HG02970 (cell line): ENCODE data around the gene LAMC2.

Experiments used
- ATAC-seq: cut with Tn5 transposase; IDR thresholded peaks from one replicate; pipeline ENCODE4 v1.9.1; 2021; ENCODE audit warnings: mild to moderate bottlenecking, moderate library complexity, moderate number of reproducible peaks; ENCODE audit not compliant: unreplicated experiment, low FRiP score

Gene LAMC2

DNA sequence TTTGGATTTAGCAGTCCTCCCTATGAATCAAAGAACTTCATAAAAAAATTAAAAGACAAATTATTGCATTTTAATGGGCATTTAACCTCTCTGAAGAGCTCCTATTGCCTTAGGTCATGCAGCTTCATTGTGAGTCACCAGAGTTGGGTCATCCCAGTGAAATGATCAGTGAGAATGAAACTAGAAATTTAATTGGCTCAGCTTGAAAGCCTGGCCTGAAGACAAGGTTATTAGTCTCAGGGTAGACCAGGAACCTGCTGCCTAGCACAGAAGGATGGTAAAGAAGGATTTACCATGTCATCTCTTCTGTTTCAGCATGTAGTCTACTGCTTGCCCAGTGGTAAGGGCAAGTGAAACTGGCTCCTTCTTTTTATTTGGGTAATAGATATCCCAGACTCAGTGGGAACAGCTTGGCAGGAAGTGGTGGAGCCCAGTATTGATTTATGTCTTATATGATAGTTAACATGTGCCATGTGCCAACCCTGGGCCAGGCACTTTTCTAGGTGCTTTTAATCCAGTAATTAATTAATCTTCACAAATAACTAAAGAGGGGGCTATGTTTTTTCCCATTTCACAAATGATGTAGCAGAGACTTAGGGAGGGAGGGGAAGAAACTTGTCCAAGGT is 23.6 kb downstream of the LAMC2 start:
- no peak for ATAC-seq

DNA sequence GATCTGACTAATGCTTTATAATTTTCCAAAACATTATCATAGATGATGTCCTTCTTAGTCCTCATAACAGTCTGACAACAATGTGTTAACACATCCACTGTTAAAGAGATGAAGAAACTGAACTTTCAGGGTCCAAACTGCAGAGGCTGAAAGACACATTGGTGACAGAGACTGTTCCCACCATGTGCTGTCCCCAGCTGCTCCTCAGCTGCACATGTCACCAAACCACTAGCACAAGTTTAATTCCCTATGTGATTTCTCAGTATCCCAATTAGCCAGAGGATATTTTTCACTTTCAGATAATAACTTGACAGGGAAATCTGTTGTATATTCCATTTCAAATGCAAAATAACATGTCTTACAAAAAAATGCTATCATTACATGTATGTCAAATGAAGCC is 24.6 kb downstream of the LAMC2 start:
- ATAC-seq = no peak

DNA sequence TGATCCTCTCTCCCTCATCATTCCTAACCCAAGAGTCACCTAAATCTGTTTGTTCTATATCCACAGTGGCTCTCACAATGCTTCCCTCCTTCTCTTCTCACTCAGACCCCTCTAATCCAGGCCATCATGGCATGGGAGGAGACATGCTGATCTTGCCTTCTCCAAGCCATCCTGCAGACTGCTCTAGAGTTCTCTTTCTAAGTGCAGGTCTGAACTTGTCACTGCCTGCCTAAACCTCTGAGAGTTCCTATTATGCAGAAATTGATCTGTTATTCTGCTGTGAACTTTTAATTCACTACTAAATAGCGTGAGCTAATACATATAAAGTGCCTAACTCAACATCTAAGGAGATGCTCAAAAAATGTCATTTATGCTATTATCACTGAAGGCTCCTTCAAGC is 26.8 kb downstream of the LAMC2 start:
- ATAC-seq = no peak

GRCh38 chr1:183214021-183214970 is 28.2 kb downstream of the LAMC2 start:
- ATAC-seq = no peak

GRCh38 chr1:183215076-183215720 is 29.1 kb downstream of the LAMC2 start:
- ATAC-seq = no peak

GRCh38 chr1:183215936-183216335 is 29.9 kb downstream of the LAMC2 start:
- ATAC-seq = no peak

DNA sequence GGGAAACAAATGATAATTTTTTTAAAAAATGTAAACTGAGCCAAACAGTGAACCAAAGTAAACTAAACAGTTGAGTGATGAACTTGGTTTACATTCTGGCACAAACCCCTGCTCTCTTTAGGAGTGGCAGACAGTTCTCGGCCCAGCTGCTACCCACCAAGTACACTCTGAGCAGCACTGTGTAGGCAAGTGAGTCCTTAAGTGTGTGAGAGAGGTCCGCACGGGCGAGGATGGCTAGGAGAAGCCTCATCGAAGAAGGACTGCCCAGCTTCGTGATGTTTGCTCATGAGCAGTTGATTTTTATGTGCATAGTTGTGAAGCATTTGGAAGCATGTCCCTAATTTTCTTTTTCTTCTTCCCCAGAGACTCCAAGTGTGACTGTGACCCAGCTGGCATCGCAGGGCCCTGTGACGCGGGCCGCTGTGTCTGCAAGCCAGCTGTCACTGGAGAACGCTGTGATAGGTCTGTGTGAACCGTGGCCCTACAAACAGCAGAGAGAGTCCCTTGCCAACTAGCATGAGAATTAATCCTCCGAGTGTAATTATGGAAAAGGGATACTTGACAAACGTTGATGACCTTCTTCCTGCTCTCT is 32.1 kb downstream of the LAMC2 start:
- ATAC-seq = no peak

GRCh38 chr1:183218971-183219615 is 33.0 kb downstream of the LAMC2 start:
- no peak for ATAC-seq

DNA sequence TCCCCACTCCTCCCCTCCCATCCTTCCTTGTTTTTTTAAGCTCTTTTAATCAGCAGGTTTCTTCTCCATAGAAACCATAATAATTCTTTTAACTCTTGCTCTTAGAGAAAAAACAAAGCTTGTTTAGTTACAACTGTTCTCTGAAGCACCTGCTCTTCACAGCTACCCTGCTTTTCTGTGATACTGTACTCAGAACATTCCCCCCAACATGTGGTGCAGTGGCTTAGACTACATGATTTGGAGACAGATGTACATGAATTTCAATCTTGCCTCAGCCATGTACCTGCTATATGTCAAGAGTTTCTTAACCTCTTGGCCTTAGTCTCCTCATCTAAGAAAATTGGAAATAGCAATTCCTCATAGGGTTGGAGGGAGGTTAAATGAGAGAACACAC is 33.5 kb downstream of the LAMC2 start:
- no peak for ATAC-seq

DNA sequence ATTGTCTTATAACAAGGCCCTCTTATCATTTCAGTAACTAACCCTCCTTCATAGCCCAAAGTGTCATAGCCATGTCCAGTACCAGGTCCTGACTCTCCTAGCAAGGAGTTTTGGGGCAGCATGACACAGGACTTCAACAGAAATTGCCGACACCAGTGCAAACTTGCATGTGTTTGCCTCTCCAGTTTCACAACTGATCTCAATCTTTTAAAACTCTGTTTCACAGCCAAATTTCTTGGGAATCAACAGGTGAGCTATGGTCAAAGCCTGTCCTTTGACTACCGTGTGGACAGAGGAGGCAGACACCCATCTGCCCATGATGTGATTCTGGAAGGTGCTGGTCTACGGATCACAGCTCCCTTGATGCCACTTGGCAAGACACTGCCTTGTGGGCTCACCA is 36.8 kb downstream of the LAMC2 start:
- no peak for ATAC-seq

GRCh38 chr1:183223467-183223866 is 37.4 kb downstream of the LAMC2 start:
- no peak for ATAC-seq

DNA sequence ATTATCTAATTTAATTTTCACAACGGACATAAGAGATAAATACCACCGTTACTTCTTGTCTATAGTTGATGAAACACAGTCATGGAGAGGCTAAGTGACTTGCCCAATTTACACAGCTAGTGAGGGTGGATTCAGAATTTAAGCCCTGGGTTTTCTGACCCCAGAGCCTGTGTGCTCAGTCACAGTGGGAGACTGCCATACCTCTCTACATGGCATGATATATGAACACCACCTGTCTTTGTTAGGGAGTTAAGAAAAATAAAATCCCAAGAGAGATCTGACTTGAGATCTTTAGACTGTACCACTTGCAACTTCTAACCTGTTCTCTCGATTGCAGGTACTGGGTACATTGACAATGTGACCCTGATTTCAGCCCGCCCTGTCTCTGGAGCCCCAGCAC is 40.3 kb downstream of the LAMC2 start:
- no peak for ATAC-seq

DNA sequence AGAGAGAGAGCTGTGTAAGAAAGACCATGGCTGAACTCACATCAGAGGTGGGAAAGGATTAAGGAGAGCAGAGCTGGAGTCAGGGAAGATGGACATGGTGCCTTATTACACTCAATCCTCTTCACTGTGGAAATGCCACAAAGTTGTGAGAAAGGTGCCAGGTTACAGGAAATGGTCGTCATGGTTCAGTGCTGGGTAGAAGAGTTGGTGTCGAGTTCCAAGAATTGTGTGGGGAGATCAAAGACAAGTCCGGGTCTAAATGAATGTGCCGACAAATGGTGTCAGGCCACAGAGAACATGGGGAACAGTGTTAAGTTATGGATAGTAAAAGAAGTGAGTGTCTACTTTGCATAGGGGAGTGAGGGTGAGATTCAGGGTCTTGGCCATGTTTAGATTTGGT is 40.9 kb downstream of the LAMC2 start:
- ATAC-seq = no peak

DNA sequence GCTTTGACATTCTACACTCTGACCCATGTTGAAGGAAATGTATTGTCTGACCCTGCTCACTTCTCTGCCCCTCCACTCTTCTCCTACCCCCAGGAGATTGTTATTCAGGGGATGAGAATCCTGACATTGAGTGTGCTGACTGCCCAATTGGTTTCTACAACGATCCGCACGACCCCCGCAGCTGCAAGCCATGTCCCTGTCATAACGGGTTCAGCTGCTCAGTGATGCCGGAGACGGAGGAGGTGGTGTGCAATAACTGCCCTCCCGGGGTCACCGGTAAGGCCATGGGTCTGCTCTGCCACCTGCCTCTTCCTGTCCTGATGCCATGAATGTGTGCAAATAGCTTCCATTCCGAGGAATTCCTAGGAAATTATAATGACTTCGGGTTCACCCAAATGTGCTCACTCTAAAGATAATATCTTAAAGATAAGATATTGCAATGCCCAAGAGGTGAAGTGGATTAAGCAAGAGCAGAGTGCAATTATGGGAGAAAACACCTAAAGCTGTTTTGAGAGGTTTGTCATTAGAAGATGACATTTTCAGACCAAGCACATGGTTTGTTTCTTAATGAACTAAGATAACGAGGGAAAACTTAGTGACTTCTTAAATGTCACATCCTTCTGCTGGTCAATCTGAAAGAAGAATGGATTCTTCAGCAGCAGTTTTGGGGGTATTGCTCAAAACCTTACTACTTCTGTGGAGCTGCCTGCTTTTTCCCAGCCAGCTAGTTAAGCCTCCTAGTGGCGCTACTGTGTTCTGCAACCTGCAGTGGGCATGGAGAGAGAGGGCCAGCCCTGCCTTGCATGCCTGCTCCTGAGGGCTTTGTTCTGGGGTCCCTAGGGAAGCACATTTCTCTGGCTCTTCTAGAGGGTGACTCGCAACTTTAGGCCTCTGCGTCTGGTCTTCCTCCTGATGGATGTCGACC is 41.6 kb downstream of the LAMC2 start:
- ATAC-seq = no peak

- no peak for ATAC-seq
Observed at GRCh38 chr1:183228347-183229220, 42.5 kb downstream of the LAMC2 start.

DNA sequence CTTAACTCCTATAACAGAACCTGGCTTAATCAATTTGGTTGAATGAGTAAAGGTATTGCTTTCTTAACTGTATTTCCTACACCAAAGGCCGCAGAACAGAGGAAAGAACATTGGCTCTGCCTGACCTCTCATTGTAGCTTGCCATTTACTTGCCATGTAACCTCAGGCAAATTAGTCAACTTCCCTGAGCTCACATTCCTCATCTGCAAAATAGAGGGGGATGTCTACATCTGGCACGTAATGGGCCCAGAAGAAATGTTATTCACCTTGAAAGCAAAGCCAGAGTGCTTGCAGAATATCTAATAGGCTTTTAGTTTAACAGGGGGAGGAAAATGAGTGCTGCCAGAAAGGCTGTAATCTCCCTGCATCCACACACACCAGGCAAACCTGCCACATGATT is 44.3 kb downstream of the LAMC2 start:
- no peak for ATAC-seq

DNA sequence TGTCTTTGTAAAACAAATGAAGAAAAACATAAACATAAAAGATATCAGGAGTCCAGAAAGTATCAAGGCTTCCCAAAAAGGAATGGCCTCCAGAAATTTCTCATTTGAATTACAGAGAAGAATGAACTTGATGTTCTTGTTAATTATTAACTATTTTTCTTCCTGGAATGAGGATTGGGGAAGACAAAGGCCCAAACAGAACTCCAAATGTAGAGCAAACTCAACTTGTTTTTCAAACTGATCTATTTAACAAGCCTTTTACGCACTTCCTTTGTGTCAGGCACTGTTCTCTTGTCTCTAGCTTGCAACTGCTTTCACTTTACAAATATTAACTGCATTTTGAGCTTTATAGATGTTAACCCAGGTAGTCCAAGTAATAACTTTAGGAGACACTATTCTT is 45.5 kb downstream of the LAMC2 start:
- ATAC-seq = no peak

- no peak for ATAC-seq
Observed at GRCh38 chr1:183233113-183233512, 47.0 kb downstream of the LAMC2 start.
